ENCODE results near the gene USP47.

Gene USP47

DNA sequence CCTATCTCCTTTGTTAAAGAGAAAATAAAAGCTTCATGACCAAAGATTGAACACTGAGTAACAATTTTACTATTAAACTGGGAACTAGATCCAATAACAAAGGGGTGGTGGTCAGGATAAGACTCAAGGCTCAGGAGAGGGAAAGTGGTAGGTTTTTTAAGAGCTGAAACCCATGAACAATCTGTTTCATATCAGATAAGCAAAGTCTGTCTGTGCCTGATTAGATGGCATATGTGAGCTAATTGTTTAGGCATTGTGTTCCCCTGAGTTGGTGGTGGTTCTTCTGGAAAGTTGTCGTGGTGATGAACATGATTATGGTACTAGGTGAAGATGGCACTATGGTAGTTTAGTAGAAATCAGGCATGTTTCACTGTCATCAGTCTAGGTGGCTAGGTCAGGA, 24.4 kb downstream of the USP47 start:
- DNase-seq, result no peak

DNA sequence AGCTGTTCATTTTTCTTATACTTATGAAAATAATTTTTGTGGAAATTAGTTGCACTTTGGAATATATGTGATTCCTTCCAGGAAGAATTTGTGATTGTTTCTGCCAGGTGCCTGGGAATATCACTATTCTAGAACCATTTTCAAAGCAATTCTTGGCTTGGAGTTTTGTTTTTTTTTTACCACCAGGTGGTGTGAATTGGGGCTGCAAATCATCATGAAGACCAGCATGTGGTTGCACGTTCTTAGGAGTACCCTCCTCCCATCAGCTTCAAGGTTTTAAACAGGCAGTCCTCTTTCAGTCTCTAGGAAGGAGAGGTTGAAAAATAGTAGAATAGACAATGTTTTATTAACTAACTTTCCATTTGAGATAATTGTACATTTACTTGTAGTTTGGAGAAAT, 25.9 kb downstream of the USP47 start:
- no peak for DNase-seq

DNA sequence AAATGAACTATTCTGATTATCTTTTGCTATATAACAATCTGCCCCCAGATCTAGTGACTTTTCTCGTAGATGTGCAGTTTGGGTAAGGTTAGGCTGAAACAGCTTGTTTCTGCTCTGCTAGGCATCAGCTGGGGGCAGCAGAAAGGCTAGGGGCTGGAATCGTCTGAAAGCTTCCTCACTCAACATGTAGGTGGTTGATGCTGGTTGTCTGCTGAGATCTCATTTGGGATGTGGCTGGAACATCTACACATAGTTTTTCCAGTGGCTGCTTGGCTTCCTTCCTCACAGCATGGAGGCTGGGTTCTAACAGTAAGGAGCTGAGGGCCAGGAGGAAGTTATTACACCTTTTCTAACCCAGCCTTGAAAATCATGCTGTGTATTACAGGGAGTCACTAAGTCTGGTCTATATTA, 30.2 kb downstream of the USP47 start:
- no peak for DNase-seq

DNA sequence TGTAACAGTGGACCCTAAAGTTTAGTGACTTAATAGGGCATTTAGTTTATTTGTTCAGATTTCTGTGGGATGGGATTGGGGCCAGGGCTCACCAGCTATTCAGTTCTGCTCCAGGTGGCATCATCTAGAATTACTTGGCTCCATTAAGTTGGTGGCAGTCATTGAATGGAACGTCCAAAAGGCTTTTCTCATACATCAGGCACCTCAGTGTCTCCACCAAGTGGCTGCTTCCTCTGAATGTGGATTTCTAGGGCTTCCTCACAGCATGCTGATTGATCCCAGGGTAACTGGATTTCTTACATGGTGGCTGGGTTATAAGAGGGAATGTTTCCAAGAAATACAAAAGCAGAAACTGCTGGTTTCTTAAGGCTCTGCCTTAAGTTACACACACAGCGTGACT, 34.7 kb downstream of the USP47 start:
- no peak for DNase-seq

DNA sequence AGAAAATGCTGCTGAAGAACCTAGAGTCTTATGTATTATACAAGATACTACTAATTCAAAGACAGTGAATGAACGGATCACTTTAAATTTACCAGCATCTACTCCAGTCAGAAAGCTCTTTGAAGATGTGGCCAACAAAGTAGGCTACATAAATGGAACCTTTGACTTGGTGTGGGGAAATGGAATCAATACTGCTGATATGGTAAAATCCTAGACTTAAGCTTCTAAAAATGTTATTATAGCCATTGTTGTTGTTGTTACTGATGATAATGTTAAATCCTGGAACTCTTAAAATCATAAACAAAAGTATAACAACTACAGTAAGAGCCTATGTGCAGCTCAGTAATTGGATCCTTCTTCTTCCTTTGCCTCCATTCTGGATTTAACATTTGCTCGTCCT, 38.4 kb downstream of the USP47 start:
- DNase-seq, result no peak

DNA sequence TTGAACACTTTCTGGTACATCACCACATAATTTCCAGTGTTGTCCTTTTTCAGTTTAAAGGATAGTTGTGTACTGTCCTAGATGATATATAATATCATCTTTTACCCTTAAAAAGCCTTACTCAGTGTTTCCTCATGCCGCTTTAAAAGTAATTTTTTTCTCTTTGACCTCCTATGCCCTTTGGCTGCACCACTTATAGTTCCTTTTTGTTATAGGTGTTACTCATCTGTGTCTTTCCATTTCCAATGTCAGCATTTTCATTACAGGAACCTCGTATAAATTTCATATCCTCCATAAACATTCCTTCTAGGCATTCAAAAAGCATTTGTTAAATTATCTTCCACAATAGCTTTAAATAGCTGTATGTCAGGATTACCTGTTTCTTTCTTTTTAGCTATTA, 40.8 kb downstream of the USP47 start:
- no peak for DNase-seq

DNA sequence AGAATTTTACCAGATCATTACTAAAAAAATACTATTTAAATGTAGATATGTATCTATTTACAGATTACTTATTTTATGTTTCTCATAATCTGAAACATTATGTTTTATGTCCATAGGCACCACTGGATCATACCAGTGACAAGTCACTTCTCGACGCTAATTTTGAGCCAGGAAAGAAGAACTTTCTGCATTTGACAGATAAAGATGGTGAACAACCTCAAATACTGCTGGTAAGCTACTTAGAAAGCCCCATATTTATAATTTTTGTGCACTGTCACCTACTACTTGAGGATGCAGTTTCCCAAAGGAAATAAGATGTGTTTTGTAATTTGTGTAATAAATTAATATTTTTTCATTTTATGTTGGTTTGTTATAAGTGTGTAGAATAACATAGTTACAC, 42.6 kb downstream of the USP47 start:
- DNase-seq, result no peak

DNA sequence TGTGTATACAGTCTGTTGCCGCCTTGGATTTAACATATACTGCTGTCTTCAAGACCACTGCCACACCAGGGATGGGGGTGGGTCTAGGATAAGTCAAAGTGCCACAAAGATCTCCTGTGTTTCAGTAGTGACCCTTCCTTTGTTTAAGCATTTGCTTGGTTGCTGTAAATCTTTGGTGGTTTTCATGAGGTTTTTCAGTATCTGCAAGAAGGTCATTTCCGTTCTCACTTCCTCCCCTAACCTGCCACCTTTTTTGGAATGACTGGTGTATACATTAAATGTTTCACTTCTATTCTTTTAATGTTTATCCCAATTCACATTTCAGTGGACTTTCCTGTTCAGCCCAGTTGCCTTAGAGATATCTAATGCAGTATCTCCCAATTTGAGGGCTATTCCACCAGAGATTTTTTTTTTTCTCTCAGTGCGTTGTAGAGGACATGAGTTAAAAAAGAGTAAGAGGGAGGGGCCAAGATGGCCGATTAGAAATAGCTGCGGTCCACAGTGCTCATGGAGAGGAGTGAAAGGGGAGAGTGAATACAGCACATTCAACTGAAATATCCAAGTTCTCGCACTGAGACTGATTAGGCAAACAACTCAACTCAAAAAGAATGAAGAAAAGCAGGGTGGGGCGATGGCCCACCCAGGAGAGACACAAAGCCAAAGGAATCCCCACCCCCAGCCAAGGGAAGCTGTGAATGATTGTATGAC, 43.2 kb downstream of the USP47 start:
- no peak for DNase-seq

DNA sequence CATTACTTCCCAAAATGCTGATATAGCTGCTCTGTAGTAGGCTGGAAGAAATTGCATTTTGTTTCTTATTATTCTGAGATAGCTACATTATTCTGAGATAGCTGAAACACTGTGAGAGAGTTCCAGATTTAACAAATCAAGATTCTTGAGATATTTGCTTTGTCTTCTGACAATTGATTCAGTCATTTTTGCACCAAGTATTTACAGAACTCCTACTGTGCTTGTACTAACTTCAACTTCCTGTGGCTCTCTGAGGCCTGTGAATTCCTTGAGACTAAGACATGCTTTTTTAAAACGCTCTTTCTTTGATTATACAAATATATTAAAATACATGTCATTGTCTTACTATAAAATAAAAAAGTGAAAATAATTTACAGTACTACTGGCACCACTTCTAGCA, 52.7 kb downstream of the USP47 start:
- no peak for DNase-seq

DNA sequence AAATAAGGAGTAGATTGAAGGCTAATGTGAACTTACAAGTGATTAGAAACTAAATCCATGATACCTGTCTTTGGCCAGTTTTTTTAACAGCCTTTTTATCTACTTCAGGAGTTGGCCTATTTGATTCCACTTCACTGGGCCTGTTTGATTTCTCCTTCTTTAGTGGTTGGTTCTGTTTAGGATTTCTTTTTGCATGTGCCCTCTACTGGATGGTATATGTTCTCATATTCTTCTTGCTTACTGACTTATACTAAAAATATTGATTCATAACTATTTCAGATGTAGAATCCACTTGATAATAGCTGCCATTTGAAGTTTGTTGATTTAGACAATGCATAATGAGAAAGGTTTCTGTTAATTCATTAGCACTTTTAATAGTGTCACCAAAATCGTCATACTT, 53.9 kb downstream of the USP47 start:
- no peak for DNase-seq

DNA sequence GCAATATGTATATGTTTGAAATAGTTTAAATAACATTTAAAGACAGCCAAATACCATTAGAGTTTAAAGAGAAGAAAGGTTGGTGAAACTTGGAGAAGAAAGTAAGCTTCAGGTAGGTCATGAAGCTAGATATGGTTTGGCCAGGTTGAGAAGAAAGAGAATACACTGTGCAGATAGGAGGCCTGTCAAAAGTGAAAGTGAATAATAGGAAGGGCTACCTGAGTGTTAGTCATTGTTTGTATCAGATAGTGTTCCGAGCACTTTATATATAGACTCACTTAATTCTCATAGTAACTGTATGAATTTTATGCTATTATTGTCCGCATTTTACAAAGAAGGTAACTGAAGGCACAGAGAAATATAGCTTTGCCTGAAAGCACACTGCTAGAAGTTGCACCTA, 56.9 kb downstream of the USP47 start:
- no peak for DNase-seq

DNA sequence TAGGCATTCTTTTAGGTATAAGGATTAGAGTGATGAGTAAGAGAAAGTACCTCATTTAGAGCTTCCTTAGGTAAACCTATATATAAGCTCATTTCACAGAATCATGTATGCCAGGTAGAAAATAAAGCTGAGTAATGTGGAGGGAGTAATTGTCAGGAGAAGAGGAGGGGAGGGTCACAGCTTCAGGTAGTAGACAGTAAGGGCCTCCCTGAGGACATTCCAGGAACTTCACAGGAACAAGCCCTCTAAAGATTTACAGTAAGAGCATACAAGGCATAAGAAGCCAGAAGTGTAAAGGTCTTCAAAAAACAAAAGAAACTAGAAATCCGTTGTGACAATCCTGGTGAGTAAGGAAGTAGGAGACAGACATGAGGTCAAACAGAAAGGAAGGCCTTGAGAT, 57.6 kb downstream of the USP47 start:
- no peak for DNase-seq

DNA sequence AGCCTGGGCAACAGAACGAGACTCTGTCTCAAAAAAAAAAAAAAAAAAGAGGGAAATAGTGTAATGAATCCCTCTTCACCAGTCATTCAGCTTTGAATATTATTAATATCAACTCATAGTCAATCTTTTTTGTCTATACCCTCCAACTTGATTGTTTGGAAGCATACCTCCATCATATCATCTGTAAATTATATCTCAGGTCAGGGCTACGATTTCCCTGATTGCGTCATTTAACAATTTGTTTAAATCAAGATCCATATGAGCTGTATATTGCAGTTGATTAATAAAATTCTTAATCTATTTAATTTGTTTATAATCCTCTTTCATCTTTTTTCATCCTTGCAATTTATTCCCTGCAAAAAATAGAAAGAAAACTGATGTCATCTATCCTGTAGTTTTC, 60.2 kb downstream of the USP47 start:
- no peak for DNase-seq

DNA sequence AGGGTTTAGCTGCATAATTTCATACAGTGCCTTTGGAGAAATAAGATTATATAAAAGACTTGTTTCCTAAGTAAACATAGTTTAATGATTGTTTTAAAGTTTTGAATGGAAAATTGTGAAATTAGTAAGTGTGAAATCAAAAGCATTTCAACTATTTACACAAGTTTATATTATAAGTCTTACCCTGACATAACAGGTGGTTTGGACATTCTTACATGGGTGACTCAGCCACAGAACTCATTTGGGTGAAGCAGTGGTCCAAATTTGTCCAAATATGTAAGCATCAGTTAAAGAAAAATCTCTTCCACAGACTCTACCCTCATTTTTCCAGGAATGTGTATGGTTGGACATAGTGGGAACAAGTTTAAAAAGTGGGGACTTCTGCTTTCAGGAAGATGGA, 68.0 kb downstream of the USP47 start:
- DNase-seq, result no peak

DNA sequence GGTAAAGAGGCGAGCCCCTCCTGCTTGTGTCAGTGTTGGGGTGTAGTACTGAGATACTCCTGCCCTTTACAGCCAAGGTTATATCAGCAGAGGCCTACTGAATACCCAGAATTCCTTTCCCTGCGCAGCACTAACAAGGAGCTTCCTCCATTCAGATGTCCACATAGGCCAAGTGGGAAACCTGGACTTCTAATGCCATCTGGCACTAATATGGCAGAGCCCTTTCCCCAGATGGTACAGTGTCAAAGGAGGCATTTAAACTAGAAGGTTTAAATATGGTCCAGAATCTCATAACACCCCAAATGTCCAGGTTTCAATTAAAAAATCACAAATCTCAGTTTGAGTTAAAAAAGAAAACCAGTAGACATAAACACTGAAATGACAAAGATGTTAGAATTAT, 68.8 kb downstream of the USP47 start:
- DNase-seq, result no peak

DNA sequence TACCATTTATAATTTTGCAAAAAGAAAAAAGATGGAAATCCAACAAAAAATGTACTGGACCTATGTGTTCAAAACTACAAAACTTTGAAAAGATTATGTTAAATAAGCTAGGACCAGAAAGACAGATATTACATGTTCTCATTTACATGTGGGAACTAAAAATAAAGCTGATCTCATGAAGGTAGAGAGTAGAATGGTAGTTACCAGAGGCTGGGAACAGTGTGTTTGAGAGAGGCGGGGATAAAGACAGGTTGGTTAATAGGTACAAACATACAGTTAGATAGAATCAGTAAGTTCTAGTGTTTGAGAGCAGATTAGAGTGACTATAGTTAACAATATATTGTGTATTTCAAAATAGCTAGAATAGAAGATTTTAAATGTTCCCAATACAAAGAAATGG, 71.6 kb downstream of the USP47 start:
- no peak for DNase-seq

DNA sequence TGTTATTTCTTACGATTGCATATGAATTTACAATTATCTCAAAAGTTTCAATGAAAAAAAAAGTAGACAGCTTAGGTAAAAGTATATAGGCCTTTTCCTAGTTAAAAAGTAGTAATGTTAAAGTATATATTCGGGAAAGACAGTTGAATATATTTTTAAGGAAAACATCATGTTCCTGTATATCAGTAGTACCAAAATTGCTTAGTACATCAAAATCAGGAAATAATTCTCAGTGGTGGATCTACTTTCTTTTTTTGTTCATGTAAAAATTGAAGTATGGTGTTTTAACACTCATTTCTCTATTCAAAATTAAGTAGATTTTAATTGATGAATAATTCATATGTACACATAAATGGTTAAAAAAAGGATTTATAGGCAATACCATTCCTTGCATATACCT, 73.9 kb downstream of the USP47 start:
- DNase-seq, result no peak

DNA sequence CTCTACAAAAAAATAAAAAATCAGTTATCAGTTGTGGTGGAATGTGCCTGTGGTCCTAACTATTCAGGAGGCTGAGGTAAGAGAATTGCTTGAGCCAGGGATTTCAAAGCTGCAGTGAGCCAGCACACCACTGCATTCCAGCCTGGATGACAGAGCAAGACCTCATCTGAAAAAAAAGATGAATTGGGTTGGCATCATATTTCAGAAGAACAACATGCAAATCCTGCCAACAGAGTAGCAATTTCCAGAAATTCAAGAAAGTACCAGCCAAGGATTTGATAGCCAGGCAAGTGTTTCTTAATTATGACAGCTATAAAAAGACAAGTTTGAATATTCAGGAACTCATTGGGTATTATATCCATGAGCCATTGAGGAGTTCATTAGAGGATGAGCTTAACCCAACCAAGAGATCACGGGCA, 75.2 kb downstream of the USP47 start:
- no peak for DNase-seq

DNA sequence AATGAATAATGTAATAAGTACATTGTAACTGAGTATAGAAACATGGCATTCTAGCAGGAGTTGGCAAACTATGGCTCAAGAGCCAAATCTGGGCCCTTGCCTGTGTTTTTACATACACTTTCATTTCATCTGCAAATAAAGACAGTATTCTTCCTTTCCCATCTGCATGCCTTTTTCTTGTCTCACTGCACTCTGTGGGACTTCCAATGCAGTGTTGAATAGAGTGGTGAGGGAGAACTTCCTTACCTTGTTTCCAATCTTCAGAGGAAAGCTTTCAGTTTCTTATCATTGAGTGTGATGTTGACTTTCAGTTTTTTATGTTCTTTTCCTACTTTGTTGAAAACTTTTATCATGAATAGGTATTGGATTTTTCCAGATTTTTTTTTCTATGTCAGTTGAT, 82.1 kb downstream of the USP47 start:
- DNase-seq, result no peak

DNA sequence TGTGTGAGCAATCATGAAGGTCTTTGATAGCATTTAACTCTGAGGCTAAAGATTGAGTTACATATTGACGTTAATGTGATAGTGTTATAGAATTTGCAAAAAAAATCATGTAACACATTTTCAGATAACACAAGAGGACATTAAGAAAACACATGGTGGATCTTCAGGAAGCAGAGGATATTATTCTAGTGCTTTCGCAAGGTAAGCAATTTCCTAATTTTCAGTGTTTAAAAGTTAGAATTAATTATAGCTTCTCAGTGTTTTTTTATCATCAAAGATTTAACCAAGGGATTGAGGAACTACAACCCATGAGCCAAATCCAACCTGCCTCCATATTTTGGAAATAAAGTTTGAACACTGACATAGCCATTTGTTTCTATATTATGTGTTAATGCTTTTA, 88.1 kb downstream of the USP47 start:
- DNase-seq, result no peak

DNA sequence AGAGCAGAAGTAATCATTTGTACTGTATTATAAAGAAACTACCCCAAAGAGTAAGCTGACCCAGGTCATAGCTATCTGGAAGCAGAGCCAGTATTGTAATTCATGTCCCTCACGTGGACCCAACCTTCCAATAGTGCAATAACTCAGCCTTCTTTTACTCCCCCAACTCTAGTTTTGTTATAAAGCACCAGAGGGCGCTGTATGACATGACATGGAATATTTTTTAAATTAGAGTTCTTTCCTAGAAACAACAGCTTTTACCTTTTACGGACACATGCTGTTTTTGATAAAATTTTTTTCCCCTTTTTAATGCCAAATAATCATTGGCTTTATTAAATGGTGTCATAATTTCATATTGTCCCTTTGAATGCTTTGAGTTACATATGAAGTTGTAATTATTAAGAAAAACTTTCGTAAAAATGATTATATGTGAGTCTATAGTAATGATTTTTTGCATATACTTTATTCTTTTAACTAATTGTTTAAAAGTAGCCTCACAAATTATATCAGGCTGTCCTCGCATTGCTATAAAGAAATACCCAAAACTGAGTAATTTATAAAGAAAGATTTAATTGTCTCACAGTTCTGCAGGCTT, 89.8 kb downstream of the USP47 start:
- DNase-seq, result no peak

DNA sequence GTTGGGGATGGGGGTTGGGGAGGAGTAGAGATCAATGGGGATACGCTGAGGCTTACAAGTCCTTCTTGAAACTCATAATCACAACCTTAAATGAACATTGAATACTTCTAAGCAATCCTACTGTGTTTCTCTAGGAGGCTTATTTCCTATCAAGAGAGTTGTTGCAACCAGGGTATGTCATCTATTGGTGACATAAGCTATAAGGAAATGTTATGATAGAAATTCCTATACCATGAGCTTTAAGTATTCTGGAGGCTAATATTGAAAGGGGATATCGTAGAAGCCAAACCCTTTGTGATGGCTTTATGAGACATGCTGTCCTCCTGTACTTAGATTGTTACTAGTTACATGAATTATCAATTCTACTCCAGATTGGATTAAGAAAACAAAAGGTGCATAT, 93.8 kb downstream of the USP47 start:
- DNase-seq, result no peak

DNA sequence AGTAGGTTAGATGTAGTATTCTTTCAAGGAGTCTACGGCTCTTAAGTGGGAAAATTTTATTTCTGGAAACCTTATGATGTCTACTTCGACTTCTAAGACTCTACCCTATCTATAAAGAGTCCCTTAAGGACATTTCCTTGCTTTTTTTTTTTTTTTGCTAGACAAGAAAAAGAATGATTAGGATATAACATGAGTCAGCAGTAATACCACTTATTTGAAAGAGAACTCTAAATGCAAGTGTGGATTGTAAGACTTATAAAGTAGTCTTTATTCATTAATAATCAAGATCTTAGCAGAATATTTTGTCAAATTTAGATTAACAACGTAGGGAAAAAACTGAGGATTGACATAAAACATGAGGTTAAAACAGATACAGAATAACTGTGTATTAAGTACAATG, 95.7 kb downstream of the USP47 start:
- DNase-seq, result no peak

DNA sequence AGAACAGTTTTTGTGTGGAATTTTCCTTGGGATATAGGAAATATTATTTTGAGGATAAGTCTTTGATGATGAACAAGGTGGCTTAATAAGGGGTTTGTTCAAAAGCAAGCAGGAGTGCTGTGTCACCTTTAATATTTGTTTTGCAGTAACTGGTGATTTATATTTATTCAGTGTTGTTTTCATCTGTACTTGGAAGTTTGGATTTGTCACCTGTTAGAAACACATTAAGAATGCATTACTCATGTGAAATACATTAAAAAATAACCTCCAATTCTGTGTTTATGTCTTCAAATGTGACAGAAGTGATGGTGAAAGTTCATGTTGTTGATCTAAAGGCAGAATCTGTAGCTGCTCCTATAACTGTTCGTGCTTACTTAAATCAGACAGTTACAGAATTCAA, 96.2 kb downstream of the USP47 start:
- no peak for DNase-seq

DNA sequence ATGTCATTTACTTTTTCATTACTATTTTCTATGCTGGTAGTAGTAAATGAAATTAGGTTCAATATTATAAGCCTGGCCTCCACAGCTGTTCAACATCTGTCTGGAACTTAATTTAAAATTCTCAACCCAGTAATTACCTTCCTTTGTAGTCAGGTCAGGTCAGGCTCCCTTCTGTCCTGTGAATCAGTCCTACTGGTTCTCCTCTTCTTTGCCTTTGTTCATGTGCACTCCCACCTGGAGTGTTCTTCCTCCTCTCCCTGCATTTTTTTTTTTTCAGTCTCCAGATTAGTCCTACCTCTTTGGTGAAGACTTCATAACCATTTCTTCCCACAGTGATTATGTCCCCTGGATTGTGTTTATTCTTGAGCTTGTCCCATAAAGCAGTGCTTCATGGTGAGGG, 98.8 kb downstream of the USP47 start:
- no peak for DNase-seq
